Ectodermal cell (in vitro differentiated cells): ENCODE measurements around the gene MEIKIN.

Source experiments
- H3K27ac ChIP-seq: 2 replicates; pipeline ENCODE4 v1.7.0; 2013; ENCODE audit warnings: mild to moderate bottlenecking, low read depth, low read length; ENCODE audit not compliant: insufficient read depth, poor library complexity, severe bottlenecking
- H3K27me3 ChIP-seq: 2 replicates; pipeline ENCODE4 v1.7.0; 2013; ENCODE audit warnings: mild to moderate bottlenecking, low read length; ENCODE audit not compliant: insufficient read depth, control insufficient read depth, poor library complexity, severe bottlenecking
- H3K36me3 ChIP-seq: one replicate; pipeline ENCODE4 v1.7.0; 2013; ENCODE audit warnings: low read length; ENCODE audit not compliant: control insufficient read depth, insufficient read depth
- H3K4me1 ChIP-seq: one replicate; pipeline ENCODE4 v1.7.0; 2013; ENCODE audit warnings: low read length; ENCODE audit not compliant: control insufficient read depth, insufficient read depth
- H3K4me3 ChIP-seq: 2 replicates; pipeline ENCODE4 v1.7.0; 2013; ENCODE audit warnings: low read depth, low read length, control low read depth; ENCODE audit not compliant: insufficient read depth
- H3K9me3 ChIP-seq: 2 replicates; pipeline ENCODE4 v1.7.0; 2013; ENCODE audit warnings: mild to moderate bottlenecking, low read length, moderate library complexity; ENCODE audit not compliant: control insufficient read depth
- WGBS, 2 experiments: methylation state at CpG; one replicate each; pipeline ENCODE4 v1.1.7; 2013; ENCODE audit warnings: missing lambda C conversion rate in 2 of 2; 5-methylcytosine and 5-hydroxymethylcytosine counted together

The MEIKIN gene

GRCh38 chr5:131952301-131952857, 6.9 kb upstream of the MEIKIN start:
- no peak overlapping the region for H3K4me3 ChIP-seq
- 70 to 79% methylated on average over 3 of the region's 3 CpGs for WGBS, 2 experiments
- H3K4me1 ChIP-seq: no peaks in the 10 kb centered on the region
- H3K27me3 ChIP-seq: no peaks in the 10 kb centered on the region
- no peaks in the 10 kb centered on the region for H3K36me3 ChIP-seq
- H3K27ac ChIP-seq: no peak overlapping the region
- no peaks in the 10 kb centered on the region for H3K9me3 ChIP-seq

- WGBS, 2 experiments: 80% methylated on average over 1 of the region's 1 CpG; no CpG with 5 or more reads in 1 of the 2 experiments
- Histone ChIP-seq H3K27me3 (no peaks in the 10 kb centered on the region), H3K4me1 (no peaks in the 10 kb centered on the region), H3K27ac (no peak overlapping the region), H3K36me3 (no peaks in the 10 kb centered on the region), H3K9me3 (no peaks in the 10 kb centered on the region), H3K4me3 (no peak overlapping the region)
Observed at GRCh38 chr5:131950706-131951105, 5.2 kb upstream of the MEIKIN start.

- WGBS, 2 experiments: 91 to 95% methylated on average over 1 to 2 of the region's 2 CpGs
- Histone ChIP-seq H3K4me3 (no peak overlapping the region), H3K9me3 (no peaks in the 10 kb centered on the region), H3K36me3 (no peaks in the 10 kb centered on the region), H3K27me3 (no peaks in the 10 kb centered on the region), H3K27ac (no peak overlapping the region), H3K4me1 (no peaks in the 10 kb centered on the region)
Observed at GRCh38 chr5:131947445-131947844, 2.0 kb upstream of the MEIKIN start.

- Histone ChIP-seq H3K36me3 (no peaks in the 10 kb centered on the region), H3K4me3 (no peak overlapping the region), H3K27me3 (no peaks in the 10 kb centered on the region), H3K9me3 (no peaks in the 10 kb centered on the region), H3K4me1 (no peaks in the 10 kb centered on the region), H3K27ac (no peak overlapping the region)
- WGBS, 2 experiments: 93 to 94% methylated on average over 37 of the region's 37 CpGs
Observed at GRCh38 chr5:131944702-131945550, 537 bp downstream of the MEIKIN start.

- Histone ChIP-seq H3K4me3 (no peak overlapping the region), H3K27me3 (no peaks in the 10 kb centered on the region), H3K4me1 (no peaks in the 10 kb centered on the region), H3K9me3 (no peaks in the 10 kb centered on the region), H3K36me3 (no peaks in the 10 kb centered on the region), H3K27ac (no peak overlapping the region)
- WGBS, 2 experiments: 81 to 100% methylated on average over 2 of the region's 2 CpGs
Observed at GRCh38 chr5:131943916-131944315, 1.5 kb downstream of the MEIKIN start.

- H3K4me3 ChIP-seq: no peak overlapping the region
- no peaks in the 10 kb centered on the region for H3K4me1 ChIP-seq
- H3K9me3 ChIP-seq: no peaks in the 10 kb centered on the region
- no peaks in the 10 kb centered on the region for H3K27me3 ChIP-seq
- no peaks in the 10 kb centered on the region for H3K36me3 ChIP-seq
- H3K27ac ChIP-seq: no peak overlapping the region
Observed at GRCh38 chr5:131942016-131942415, 3.4 kb downstream of the MEIKIN start.

- Histone ChIP-seq H3K27me3 (no peaks in the 10 kb centered on the region), H3K4me1 (no peaks in the 10 kb centered on the region), H3K4me3 (no peak overlapping the region), H3K9me3 (no peaks in the 10 kb centered on the region), H3K27ac (no peak overlapping the region), H3K36me3 (no peaks in the 10 kb centered on the region)
- 84 to 96% methylated on average over 2 to 3 of the region's 3 CpGs for WGBS, 2 experiments
Observed at GRCh38 chr5:131939690-131940345, 5.6 kb downstream of the MEIKIN start.

GRCh38 chr5:131932235-131932634, 13.2 kb downstream of the MEIKIN start:
- H3K27me3 ChIP-seq: no peaks in the 10 kb centered on the region
- WGBS, 2 experiments: 26 to 40% methylated on average over 1 to 2 of the region's 2 CpGs
- no peaks in the 10 kb centered on the region for H3K4me1 ChIP-seq
- H3K4me3 ChIP-seq: no peak overlapping the region
- H3K27ac ChIP-seq: no peak overlapping the region
- H3K36me3 ChIP-seq: no peaks in the 10 kb centered on the region
- no peaks in the 10 kb centered on the region for H3K9me3 ChIP-seq

GRCh38 chr5:131928957-131929356, 16.5 kb downstream of the MEIKIN start:
- H3K4me3 ChIP-seq: no peak overlapping the region
- no peaks in the 10 kb centered on the region for H3K9me3 ChIP-seq
- H3K36me3 ChIP-seq: no peaks in the 10 kb centered on the region
- H3K27ac ChIP-seq: no peak overlapping the region
- no peaks in the 10 kb centered on the region for H3K4me1 ChIP-seq
- no peaks in the 10 kb centered on the region for H3K27me3 ChIP-seq

- WGBS, 2 experiments: 53 to 78% methylated on average over 2 to 3 of the region's 3 CpGs
- Histone ChIP-seq H3K36me3 (no peaks in the 10 kb centered on the region), H3K9me3 (no peaks in the 10 kb centered on the region), H3K4me1 (no peaks in the 10 kb centered on the region), H3K27me3 (no peaks in the 10 kb centered on the region), H3K4me3 (no peak overlapping the region), H3K27ac (no peak overlapping the region)
Observed at GRCh38 chr5:131926168-131926567, 19.3 kb downstream of the MEIKIN start.
